Stimulated activated CD4-positive, alpha-beta T cell treated with anti-CD3 and anti-CD28 coated beads, Interleukin-12 subunit alpha, Interleukin-12 subunit beta, amount 100 ng/mL, for 24 hours (primary cell): ENCODE results near the gene FZD7.
A peak's percentile ranks its signal among the peaks of the same experiment; 100 is the strongest.

ENCODE experiments used
- DNase-seq, 2 experiments: peaks; one replicate each; pipeline ENCODE4 v3.0.0-alpha.2; 2020; ENCODE audit warnings: low read depth in 2 of 2

Gene FZD7

DNA sequence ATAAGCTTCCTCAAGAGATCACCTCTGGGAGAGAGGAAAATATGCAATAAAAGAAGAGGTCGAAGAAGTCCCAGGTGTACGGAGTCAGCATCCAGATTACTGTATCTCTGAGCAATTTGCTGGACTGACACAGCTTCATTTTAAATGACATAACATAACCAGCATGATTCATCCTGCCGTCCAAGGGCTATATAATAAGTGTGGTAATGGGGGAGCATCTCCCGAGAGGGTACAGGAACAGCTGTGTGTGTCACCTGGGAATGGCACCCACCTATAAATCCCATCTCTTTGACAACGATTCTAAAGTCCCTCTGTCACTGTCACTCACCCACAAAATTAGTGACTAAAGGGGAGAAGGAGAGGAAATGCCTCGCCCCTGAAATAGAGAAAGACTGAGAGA lies 19.3 kb upstream of the FZD7 start:
- DNase-seq, result no peak

DNA sequence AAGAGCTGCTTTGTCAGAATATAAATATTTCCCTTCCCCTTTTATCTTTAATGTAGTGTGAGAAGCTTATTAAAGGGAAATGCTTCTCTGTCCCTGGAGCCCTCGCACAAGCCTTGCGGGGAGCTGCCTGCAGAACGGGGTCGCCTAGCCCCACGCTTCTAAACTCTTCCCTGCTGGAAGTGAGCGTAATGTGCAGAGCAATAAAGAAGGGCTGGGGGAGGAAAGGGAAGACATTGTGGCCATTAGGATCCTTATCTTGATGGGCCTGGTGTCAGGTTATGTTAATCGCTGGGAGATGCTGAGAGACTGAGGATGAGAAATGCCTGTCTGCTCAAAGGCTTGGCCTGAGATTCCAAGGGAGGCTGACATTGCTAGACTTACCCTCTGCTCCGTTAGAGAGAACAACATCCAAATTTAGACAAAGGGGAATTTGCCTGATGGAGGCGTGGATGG lies 18.9 kb upstream of the FZD7 start:
- no peak for DNase-seq

GRCh38 chr2:202015471-202015870 lies 18.2 kb upstream of the FZD7 start:
- DNase-seq, result no peak

- no peak for DNase-seq
Observed at GRCh38 chr2:202016579-202017227, 17.0 kb upstream of the FZD7 start.

DNA sequence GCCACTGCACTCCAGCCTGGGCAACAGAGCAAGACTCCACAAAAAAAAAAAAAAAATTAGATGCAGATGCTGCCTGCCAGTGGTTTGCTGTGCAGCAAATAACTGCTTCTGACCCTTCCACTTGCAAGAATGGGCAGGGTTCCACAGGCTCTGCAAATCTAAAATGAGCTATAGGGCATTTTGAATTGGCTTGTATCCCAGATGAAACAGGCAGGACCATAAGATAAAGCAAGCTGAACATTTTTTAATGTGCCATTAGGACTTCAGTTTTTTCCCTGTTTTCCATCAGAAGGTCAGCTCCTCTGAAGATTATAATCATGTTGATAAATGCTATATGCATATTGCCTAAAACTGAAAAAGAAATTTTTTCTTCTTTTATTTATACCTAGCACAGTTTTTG lies 15.7 kb upstream of the FZD7 start:
- DNase-seq, result no peak

DNA sequence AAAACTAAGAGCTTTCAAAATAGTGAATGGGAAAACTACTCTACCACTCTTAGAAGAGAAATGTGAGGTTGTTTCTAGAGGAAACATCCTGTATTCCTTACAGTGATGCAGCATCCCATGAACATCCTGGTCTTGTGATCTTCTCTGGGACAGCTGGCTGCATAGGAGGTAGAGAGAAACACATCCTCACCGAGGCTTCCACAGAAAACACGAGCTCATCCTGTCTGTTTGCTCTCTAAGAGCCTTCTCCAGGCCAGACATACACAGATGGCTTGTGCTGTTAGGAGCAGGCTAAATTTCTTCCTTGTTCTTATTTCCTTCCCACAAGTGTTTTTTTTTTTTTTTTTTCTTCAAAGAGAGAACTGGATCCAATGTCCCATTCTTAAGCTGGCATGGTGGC lies 14.7 kb upstream of the FZD7 start:
- no peak for DNase-seq

DNA sequence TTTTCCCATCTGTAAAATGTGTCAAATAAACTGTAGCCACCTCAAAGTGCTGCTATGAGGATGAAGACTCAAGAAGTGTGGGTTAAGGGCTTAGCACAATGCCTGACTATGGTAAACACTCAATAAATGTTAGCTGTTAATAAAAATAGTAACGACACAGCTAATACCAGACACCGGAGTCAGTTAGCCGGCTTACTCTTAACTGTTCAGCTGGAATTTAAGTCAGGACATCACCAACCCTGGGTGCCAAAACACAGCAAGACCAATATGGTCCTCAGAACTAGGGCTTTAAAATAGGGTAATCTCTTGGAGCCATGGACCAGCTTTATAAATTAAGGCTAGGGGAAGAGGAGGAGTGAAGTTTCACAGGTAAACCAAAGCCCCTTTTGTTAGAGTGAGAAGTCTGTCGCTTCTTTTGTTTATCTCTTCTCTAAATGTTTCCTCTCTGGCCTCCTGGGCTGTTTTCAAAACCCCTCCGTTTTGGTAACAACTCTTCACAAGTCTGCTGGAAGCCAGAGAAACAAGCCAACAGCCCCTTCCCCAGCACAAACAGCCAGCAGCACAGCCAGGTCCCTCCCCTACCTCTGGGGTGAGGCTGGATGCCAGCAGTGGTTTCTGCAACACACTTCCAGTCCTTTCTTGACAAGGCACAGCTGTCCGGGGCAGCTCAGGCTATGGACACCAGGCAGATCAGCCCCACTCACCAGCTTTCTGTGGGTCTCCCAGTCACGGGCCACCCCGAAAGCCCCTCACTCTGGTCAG lies 13.8 kb upstream of the FZD7 start:
- no peak for DNase-seq

GRCh38 chr2:202022755-202023154 lies 10.9 kb upstream of the FZD7 start:
- no peak for DNase-seq

GRCh38 chr2:202023198-202023903 lies 10.3 kb upstream of the FZD7 start:
- no peak for DNase-seq

DNA sequence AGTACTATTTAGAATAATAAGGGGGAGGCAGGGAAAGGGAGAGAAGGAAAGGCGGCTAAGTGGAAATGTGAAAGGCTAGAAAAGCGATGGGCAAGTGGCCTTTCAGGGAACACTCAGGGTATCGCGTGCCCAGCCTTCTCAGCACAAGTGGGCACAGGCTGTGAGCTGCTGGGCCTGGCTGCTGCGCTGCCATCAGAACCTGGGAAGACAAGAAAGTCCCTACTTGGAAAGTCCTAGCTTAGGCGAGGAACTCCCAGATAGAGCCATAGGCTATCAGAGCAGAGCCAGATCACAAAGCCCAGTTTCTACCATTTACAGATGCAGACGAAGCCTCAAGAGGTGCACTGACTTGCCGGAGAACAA lies 9.8 kb upstream of the FZD7 start:
- DNase-seq, result no peak

DNA sequence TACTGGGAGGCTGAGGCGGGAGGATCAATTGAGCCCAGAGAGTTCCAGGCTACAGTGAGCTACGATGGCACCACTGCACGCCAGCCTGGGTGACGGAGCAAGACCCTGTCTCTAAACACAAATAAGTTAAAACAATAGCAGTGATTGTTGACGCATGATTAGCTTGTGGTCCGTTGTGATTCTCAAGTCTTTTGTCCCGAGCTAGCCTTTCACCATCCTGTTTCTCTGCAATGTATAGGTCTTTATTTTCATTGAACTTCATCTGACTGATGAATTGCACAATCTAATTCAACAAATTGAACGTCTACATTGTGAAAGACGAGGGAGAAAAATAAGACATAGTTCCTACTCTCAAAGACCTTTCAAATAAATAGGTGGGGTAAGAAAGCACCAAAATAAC lies 8.8 kb upstream of the FZD7 start:
- no peak for DNase-seq

DNA sequence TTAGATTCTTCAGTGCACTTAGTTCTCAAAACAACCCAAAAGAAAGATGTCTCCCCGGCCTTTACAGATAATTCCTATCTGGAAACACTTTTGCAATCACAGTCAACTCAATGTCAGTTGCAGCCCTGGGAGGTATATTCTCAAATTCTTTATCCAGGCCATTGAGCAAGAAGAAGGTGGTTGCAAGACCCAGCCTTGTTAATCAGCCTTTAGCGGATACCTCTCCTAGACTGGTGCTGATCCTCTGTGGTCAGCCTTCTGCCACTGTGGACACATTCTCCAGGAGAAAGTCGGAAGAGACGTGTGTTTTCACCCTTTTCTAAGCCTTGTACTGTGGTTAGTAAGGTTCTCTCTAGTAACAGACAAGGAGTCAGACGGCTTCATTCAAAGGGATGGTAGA lies 7.8 kb upstream of the FZD7 start:
- no peak for DNase-seq

GRCh38 chr2:202026507-202026906 lies 7.1 kb upstream of the FZD7 start:
- DNase-seq, result no peak

DNA sequence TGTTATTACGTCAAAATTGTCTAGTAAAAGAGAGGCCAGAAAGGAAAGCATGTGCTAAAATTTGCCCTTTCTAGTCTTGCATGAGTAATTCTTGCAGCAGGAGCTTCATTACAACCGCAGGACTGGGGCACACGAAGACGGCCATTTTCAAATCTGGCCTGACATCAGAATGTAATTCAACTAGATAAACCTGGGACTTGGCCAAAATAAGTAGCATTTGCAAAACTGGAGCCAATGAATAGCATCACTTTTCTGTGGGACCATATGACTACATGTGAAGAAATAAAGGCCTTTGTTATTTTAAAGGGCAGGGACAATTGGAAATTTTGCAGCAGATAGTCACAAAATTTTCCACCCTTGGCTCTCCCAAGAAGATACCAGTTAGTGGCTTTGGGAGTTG lies 3.0 kb upstream of the FZD7 start:
- DNase-seq, result no peak

DNA sequence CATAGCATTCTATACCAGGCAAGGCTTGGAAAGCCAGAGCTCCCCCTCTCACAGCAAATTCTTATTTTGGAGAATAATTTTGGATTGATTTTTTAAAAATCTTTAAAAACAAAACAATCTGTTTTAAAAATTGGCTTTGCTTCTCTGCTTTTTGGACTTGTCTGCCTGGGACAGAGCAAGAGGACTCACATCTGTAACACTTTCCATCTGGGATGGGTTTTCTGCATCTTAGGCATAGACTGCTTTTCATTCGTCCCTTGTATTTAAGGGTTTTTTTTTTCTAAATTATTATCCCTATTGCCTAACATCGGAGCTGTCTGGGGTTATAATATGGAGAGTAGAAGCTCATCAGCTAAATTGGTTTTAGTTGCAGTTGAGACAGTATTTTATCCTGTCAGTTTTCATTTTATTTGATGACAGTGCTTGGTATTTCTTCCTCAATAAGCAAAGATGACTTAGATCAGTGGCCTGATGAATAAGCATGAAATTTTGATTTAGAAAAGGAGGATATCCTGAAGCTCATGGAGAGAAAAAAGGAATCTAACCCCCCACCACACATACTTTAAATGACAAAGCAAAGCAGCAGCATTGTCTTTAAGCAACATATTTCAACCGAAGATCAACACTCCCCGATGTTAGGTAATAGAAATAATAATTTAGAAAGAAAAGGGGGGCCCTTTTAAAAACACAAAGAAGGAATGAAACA lies 2.3 kb upstream of the FZD7 start:
- no peak for DNase-seq

GRCh38 chr2:202032846-202033316 lies 774 bp upstream of the FZD7 start:
- DNase-seq, result peak in 1 of 2 experiments; percentile 20

DNA sequence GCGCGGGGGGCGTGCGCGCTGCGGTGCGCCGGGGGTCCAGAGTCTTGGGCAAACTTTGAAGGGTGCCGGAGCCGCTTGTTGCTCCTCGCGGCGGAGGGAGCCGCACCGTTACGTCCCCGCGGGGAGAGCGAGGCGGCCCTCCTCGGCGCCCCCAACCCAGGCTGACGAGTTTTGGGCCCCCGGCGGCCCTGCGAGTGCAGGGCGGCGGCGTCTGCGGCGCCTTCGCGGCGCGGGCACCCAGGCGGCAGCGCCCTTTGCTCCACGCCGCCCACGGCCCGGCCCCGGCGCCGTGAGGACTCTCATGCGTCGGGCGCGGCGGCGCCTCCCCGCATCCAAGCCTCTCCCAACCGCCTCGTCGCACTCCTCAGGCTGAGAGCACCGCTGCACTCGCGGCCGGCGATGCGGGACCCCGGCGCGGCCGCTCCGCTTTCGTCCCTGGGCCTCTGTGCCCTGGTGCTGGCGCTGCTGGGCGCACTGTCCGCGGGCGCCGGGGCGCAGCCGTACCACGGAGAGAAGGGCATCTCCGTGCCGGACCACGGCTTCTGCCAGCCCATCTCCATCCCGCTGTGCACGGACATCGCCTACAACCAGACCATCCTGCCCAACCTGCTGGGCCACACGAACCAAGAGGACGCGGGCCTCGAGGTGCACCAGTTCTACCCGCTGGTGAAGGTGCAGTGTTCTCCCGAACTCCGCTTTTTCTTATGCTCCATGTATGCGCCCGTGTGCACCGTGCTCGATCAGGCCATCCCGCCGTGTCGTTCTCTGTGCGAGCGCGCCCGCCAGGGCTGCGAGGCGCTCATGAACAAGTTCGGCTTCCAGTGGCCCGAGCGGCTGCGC lies 814 bp downstream of the FZD7 start:
- peak in 1 of 2 experiments; percentile 23 for DNase-seq

DNA sequence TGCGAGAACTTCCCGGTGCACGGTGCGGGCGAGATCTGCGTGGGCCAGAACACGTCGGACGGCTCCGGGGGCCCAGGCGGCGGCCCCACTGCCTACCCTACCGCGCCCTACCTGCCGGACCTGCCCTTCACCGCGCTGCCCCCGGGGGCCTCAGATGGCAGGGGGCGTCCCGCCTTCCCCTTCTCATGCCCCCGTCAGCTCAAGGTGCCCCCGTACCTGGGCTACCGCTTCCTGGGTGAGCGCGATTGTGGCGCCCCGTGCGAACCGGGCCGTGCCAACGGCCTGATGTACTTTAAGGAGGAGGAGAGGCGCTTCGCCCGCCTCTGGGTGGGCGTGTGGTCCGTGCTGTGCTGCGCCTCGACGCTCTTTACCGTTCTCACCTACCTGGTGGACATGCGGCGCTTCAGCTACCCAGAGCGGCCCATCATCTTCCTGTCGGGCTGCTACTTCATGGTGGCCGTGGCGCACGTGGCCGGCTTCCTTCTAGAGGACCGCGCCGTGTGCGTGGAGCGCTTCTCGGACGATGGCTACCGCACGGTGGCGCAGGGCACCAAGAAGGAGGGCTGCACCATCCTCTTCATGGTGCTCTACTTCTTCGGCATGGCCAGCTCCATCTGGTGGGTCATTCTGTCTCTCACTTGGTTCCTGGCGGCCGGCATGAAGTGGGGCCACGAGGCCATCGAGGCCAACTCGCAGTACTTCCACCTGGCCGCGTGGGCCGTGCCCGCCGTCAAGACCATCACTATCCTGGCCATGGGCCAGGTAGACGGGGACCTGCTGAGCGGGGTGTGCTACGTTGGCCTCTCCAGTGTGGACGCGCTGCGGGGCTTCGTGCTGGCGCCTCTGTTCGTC lies 1.7 kb downstream of the FZD7 start:
- peak in 1 of 2 experiments; percentile 15 for DNase-seq

DNA sequence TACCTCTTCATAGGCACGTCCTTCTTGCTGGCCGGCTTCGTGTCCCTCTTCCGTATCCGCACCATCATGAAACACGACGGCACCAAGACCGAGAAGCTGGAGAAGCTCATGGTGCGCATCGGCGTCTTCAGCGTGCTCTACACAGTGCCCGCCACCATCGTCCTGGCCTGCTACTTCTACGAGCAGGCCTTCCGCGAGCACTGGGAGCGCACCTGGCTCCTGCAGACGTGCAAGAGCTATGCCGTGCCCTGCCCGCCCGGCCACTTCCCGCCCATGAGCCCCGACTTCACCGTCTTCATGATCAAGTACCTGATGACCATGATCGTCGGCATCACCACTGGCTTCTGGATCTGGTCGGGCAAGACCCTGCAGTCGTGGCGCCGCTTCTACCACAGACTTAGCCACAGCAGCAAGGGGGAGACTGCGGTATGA lies 2.3 kb downstream of the FZD7 start:
- no peak for DNase-seq

- DNase-seq, result no peak
Observed at GRCh38 chr2:202036601-202037037, 3.0 kb downstream of the FZD7 start.
